HepG2 (cell line): ENCODE measurements around the gene SLC2A10. TPM values are rescaled to one million over a fixed set of nuclear protein-coding genes. Genes with fewer than 3 reads are reported as not detected.

ENCODE experiments used
- BATF2 ChIP-seq: sonication (generic); formaldehyde crosslinking; IDR thresholded peaks from 2 replicates; pipeline ENCODE4 v1.8.0; 2022; ENCODE audit warnings: mild to moderate bottlenecking, missing genetic modification reagents, moderate library complexity
- BRD4 ChIP-seq: sonication (generic); formaldehyde crosslinking; IDR thresholded peaks from 2 replicates; pipeline ENCODE4 v1.4.0; 2020; ENCODE audit warnings: missing genetic modification reagents
- CHD4 ChIP-seq: fragments of 200-600 bp; sonication (generic); IDR thresholded peaks from 2 replicates; pipeline ENCODE4 v1.7.0; 2017; ENCODE audit warnings: mild to moderate bottlenecking, low read length, borderline replicate concordance
- FOXJ3 ChIP-seq: sonication (generic); formaldehyde crosslinking; IDR thresholded peaks from 2 replicates; pipeline ENCODE4 v1.4.0; 2020; ENCODE audit warnings: missing genetic modification reagents, mild to moderate bottlenecking, borderline replicate concordance
- JUND ChIP-seq: sonication (generic); formaldehyde crosslinking; IDR thresholded peaks from 2 replicates; pipeline ENCODE4 v1.8.0; 2022; ENCODE audit warnings: mild to moderate bottlenecking, missing genetic modification reagents
- KLF9 ChIP-seq: IDR thresholded peaks from 2 replicates; pipeline ENCODE4 v1.6.1; 2016; ENCODE audit warnings: low read depth
- MNT ChIP-seq: fragments of 450-650 bp; IDR thresholded peaks from 2 replicates; pipeline ENCODE4 v1.6.1; 2016
- MTA1 ChIP-seq: sonication (generic); formaldehyde crosslinking; IDR thresholded peaks from 2 replicates; pipeline ENCODE4 v1.4.0; 2020; ENCODE audit warnings: missing genetic modification reagents, mild to moderate bottlenecking, borderline replicate concordance
- PCBP1 ChIP-seq: fragments of 200-400 bp; formaldehyde crosslinking; IDR thresholded peaks from 2 replicates; pipeline ENCODE4 v1.6.1; 2017; ENCODE audit warnings: mild to moderate bottlenecking, low read depth, low read length, borderline replicate concordance
- PRDM10 ChIP-seq: sonication (generic); formaldehyde crosslinking; IDR thresholded peaks from 2 replicates; pipeline ENCODE4 v1.4.0; 2020; ENCODE audit warnings: low read depth, missing genetic modification reagents
- ZHX1 ChIP-seq: sonication (generic); formaldehyde crosslinking; IDR thresholded peaks from 2 replicates; pipeline ENCODE4 v1.8.1; 2022; ENCODE audit warnings: low read depth, mild to moderate bottlenecking, missing genetic modification reagents
- ZNF296 ChIP-seq: sonication (generic); formaldehyde crosslinking; conservative IDR thresholded peaks from 2 replicates; pipeline ENCODE4 v1.5.0; 2020; ENCODE audit warnings: mild to moderate bottlenecking, missing genetic modification reagents
- ZNF337 ChIP-seq: sonication (generic); formaldehyde crosslinking; IDR thresholded peaks from 2 replicates; pipeline ENCODE4 v1.5.1; 2020; ENCODE audit warnings: missing genetic modification reagents, low read depth, mild to moderate bottlenecking, borderline replicate concordance
- ZNF773 ChIP-seq: sonication (generic); formaldehyde crosslinking; IDR thresholded peaks from 2 replicates; pipeline ENCODE4 v1.4.0; 2020; ENCODE audit warnings: missing genetic modification reagents, borderline replicate concordance
- ZNF780A ChIP-seq: sonication (generic); formaldehyde crosslinking; IDR thresholded peaks from 2 replicates; pipeline ENCODE4 v1.8.0; 2022; ENCODE audit warnings: mild to moderate bottlenecking, missing genetic modification reagents, moderate library complexity
- ZSCAN29 ChIP-seq: sonication (generic); formaldehyde crosslinking; conservative IDR thresholded peaks from 2 replicates; pipeline ENCODE4 v1.4.0; 2020; ENCODE audit warnings: mild to moderate bottlenecking, missing genetic modification reagents
- polyA plus RNA-seq, 8 experiments: library from polyadenylated mRNA; depleted of rRNA in 3 of 8; stranded (reverse) in 7 of 8; unstranded in 1 of 8; fragments of >200 nt; fragmentation: Illumina TruSeq in 4 of 8; extraction: Trizol in 4 of 8; gene quantifications; 2 replicates each; pipeline versions ENCODE4 v1.2.1 to v1.2.3, GENCODE V29; 2011 to 2016; ENCODE audit warnings: low read depth in 4 of 8, missing spikeins in 1 of 8, mixed read lengths in 1 of 8; ENCODE audit not compliant: insufficient read depth in 1 of 8
- total RNA-seq, 5 experiments: library from RNA; depleted of rRNA; stranded (reverse); fragments of >200 nt; fragmentation: Illumina TruSeq; extraction: Trizol; gene quantifications; 2 replicates each; pipeline ENCODE4 v1.2.3, GENCODE V29; 2016; ENCODE audit warnings: low read depth in 1 of 5

Gene SLC2A10
- total and polyA plus RNA-seq, 2 of the 13 experiments (the other 11 are each of a cell fraction or from before 2014, with no cell fraction given) = 16.0 to 18.4 TPM

- TF ChIP-seq ZHX1 (CRISPR knock-in tag) = peak; percentile 86
- no peak for TF ChIP-seq PCBP1
- TF ChIP-seq ZNF296 (CRISPR knock-in tag) = no peak; the same call in 1 of the 2 replicates
- no peak for TF ChIP-seq MNT
- TF ChIP-seq PRDM10 (CRISPR knock-in tag) = peak; percentile 50; the same call in 1 of the 2 replicates
- TF ChIP-seq BRD4 (CRISPR knock-in tag) = peak; percentile 66; the same call in 1 of the 2 replicates
- no peak for TF ChIP-seq CHD4
- no peak for TF ChIP-seq MTA1 (CRISPR knock-in tag)
- peak; percentile 91; the same call in 1 of the 2 replicates for TF ChIP-seq ZNF773 (CRISPR knock-in tag)
- TF ChIP-seq FOXJ3 (CRISPR knock-in tag) = no peak; the same call in 1 of the 2 replicates
- TF ChIP-seq ZNF780A = peak; percentile 83
- 0 out of 2 replicates have a peak, but pooled peaks have one; percentile 80 for TF ChIP-seq ZNF337 (CRISPR knock-in tag)
- TF ChIP-seq KLF9 (CRISPR knock-in tag) = peak; percentile 63; the same call in 1 of the 2 replicates
- peak; percentile 90 for TF ChIP-seq BATF2 (CRISPR knock-in tag)
- peak; percentile 16; the same call in 1 of the 2 replicates for TF ChIP-seq ZSCAN29 (CRISPR knock-in tag)
- TF ChIP-seq JUND (CRISPR knock-in tag) = no peak; the same call in 1 of the 2 replicates
Measured at GRCh38 chr20:46709459-46710152, at the start of gene SLC2A10 (continued).
